ENCODE measurements around the gene CILP2. TPM values are rescaled to one million over a fixed set of nuclear protein-coding genes. Genes with fewer than 3 reads are reported as not detected.

The CILP2 gene
- total and polyA plus RNA-seq, 9 of the 15 experiments (the other 6 are each of a cell fraction or from before 2014, with no cell fraction given), result 0.04 to 0.35 (median 0.05) TPM; not detected in 2

DNA sequence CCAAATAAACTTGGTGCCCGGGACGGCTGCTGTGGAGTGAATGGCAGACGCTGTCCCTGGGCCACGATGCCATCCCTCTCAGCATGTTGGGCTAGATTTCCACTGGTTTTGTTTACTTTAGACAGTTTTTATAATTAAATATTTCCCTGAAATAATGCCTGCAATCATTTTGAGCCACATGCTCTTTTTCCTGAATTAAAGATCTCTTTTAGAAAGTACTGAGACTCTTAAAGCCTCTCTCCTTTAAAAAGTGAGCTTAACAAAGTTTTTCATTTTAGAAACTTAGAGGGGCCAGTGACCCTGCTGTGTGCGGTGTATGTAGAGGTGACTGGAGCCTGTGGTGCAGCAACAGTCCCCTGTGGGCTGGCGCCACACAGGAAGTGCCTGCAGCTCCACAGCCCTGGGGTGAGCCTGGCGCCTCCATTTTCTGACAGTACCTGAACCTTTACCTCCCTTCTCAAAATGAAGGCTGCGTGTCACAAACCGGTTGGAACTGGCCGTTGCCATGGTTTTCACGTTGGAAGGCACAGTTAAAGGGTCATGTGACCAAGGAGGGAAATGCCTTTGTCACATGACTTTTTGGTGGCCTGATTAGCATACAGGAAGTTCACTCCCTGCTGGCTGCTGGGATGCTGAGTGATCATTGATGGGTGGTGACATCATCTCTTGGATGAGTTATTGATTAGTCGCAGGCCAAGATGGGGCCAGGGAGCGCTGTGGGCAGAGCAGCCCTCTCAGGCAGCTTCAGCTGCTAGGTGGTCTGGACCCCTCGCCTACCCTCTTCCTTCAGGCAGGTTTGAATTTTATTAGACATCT lies 49.0 kb upstream of the CILP2 start (continued):
- TF ChIP-seq FOXJ2 (tag; IDR thresholded peaks at IDR 0.05), result peak; percentile 71
- no peak for TF ChIP-seq NFIX (CRISPR knock-in tag; IDR thresholded peaks at IDR 0.05; ENCODE audit: low read depth)
- TF ChIP-seq ZNF609 (CRISPR knock-in tag; IDR thresholded peaks at IDR 0.05; ENCODE audit: borderline replicate concordance), result no peak
- TF ChIP-seq ELF4 (CRISPR knock-in tag; IDR thresholded peaks at IDR 0.05), result no peak
- no peak; the same call in 1 of the 2 replicates for TF ChIP-seq NFIC (IDR thresholded peaks at IDR 0.05)
- TF ChIP-seq PKNOX1 (IDR thresholded peaks at IDR 0.05), result peak; percentile 82
- TF ChIP-seq, protein P1, sequence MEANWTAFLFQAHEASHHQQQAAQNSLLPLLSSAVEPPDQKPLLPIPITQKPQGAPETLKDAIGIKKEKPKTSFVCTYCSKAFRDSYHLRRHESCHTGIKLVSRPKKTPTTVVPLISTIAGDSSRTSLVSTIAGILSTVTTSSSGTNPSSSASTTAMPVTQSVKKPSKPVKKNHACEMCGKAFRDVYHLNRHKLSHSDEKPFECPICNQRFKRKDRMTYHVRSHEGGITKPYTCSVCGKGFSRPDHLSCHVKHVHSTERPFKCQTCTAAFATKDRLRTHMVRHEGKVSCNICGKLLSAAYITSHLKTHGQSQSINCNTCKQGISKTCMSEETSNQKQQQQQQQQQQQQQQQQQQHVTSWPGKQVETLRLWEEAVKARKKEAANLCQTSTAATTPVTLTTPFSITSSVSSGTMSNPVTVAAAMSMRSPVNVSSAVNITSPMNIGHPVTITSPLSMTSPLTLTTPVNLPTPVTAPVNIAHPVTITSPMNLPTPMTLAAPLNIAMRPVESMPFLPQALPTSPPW (CRISPR knock-in tag; IDR thresholded peaks at IDR 0.05), result no peak
- TF ChIP-seq, protein P2, sequence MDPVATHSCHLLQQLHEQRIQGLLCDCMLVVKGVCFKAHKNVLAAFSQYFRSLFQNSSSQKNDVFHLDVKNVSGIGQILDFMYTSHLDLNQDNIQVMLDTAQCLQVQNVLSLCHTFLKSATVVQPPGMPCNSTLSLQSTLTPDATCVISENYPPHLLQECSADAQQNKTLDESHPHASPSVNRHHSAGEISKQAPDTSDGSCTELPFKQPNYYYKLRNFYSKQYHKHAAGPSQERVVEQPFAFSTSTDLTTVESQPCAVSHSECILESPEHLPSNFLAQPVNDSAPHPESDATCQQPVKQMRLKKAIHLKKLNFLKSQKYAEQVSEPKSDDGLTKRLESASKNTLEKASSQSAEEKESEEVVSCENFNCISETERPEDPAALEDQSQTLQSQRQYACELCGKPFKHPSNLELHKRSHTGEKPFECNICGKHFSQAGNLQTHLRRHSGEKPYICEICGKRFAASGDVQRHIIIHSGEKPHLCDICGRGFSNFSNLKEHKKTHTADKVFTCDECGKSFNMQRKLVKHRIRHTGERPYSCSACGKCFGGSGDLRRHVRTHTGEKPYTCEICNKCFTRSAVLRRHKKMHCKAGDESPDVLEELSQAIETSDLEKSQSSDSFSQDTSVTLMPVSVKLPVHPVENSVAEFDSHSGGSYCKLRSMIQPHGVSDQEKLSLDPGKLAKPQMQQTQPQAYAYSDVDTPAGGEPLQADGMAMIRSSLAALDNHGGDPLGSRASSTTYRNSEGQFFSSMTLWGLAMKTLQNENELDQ (CRISPR knock-in tag; IDR thresholded peaks at IDR 0.05; ENCODE audit: borderline replicate concordance), result no peak
- TF ChIP-seq PURB (CRISPR knock-in tag; IDR thresholded peaks at IDR 0.05; ENCODE audit: low read depth), result no peak
- peak; percentile 99 for TF ChIP-seq RAD51 (IDR thresholded peaks at IDR 0.05; ENCODE audit: borderline replicate concordance, low read depth)
- no peak for TF ChIP-seq ZNF165 (CRISPR knock-in tag; IDR thresholded peaks at IDR 0.05; ENCODE audit: borderline replicate concordance)
- no peak for TF ChIP-seq ZNF785 (CRISPR knock-in tag; IDR thresholded peaks at IDR 0.05)
- TF ChIP-seq, protein P3, sequence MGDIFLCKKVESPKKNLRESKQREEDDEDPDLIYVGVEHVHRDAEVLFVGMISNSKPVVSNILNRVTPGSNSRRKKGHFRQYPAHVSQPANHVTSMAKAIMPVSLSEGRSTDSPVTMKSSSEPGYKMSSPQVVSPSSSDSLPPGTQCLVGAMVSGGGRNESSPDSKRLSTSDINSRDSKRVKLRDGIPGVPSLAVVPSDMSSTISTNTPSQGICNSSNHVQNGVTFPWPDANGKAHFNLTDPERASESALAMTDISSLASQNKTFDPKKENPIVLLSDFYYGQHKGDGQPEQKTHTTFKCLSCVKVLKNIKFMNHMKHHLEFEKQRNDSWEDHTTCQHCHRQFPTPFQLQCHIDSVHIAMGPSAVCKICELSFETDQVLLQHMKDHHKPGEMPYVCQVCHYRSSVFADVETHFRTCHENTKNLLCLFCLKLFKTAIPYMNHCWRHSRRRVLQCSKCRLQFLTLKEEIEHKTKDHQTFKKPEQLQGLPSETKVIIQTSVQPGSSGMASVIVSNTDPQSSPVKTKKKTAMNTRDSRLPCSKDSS (IDR thresholded peaks at IDR 0.05; ENCODE audit: low read depth, partially characterized antibody), result no peak

Measured in K562 (cell line).